GM06990 (cell line): ENCODE data around the gene TECRL.

Experiments
- DNase-seq: peaks from one replicate; pipeline ENCODE4 v3.0.0-alpha.2; 2011; ENCODE audit not compliant: insufficient read length; ENCODE audit errors: extremely low read depth
- H3K27me3 ChIP-seq: replicated peaks from 2 replicates; pipeline ENCODE4 v1.6.0; 2011; ENCODE audit warnings: low read length; ENCODE audit not compliant: control insufficient read depth, insufficient read depth
- H3K36me3 ChIP-seq: 2 replicates; pipeline ENCODE4 v1.5.1; 2011; ENCODE audit warnings: low read length; ENCODE audit not compliant: control insufficient read depth, insufficient read depth
- H3K4me3 ChIP-seq: replicated peaks from 2 replicates; pipeline ENCODE4 v1.5.1; 2011; ENCODE audit warnings: low read depth, mild to moderate bottlenecking, control low read depth, low read length
- CTCF ChIP-seq: IDR thresholded peaks from 2 replicates; pipeline ENCODE4 v1.5.1; 2011; ENCODE audit warnings: low read length, control low read depth, mild to moderate bottlenecking, inconsistent platforms; ENCODE audit not compliant: insufficient read depth, poor library complexity, severe bottlenecking

TECRL gene

GRCh38 chr4:64327237-64327636, 82.0 kb downstream of the TECRL start:
- no peak for DNase-seq
- Histone ChIP-seq H3K36me3 (no peaks in the 10 kb centered on the region), H3K4me3 (no peak overlapping the region), H3K27me3 (no peaks in the 10 kb centered on the region)
- no peak for TF ChIP-seq CTCF

GRCh38 chr4:64326507-64326906, 82.7 kb downstream of the TECRL start:
- no peaks in the 10 kb centered on the region for H3K27me3 ChIP-seq
- no peak overlapping the region for H3K4me3 ChIP-seq
- DNase-seq, result no peak
- TF ChIP-seq CTCF, result no peak
- H3K36me3 ChIP-seq, result no peaks in the 10 kb centered on the region

- TF ChIP-seq CTCF, result no peak
- Histone ChIP-seq H3K4me3 (no peak overlapping the region), H3K36me3 (no peaks in the 10 kb centered on the region), H3K27me3 (no peaks in the 10 kb centered on the region)
- DNase-seq, result no peak
Measured at GRCh38 chr4:64306255-64306565, 103.0 kb downstream of the TECRL start.

GRCh38 chr4:64305565-64306254, 103.5 kb downstream of the TECRL start:
- no peaks in the 10 kb centered on the region for H3K36me3 ChIP-seq
- H3K4me3 ChIP-seq, result no peak overlapping the region
- TF ChIP-seq CTCF, result no peak
- no peaks in the 10 kb centered on the region for H3K27me3 ChIP-seq
- no peak for DNase-seq

- H3K27me3 ChIP-seq, result no peaks in the 10 kb centered on the region
- no peak overlapping the region for H3K4me3 ChIP-seq
- no peak for DNase-seq
- no peaks in the 10 kb centered on the region for H3K36me3 ChIP-seq
- TF ChIP-seq CTCF, result no peak
Measured at GRCh38 chr4:64272432-64272831, 136.8 kb downstream of the TECRL start.

GRCh38 chr4:64271601-64272081, 137.6 kb downstream of the TECRL start:
- no peak for TF ChIP-seq CTCF
- no peak for DNase-seq

More at GRCh38 chr4:64271601-64272081, 137.6 kb downstream of the TECRL start:
- no peaks in the 10 kb centered on the region for H3K36me3 ChIP-seq
- H3K4me3 ChIP-seq, result no peak overlapping the region
- H3K27me3 ChIP-seq, result no peaks in the 10 kb centered on the region
